Embryonic facial prominence (tissue), 1 donor: ENCODE results near the gene RASD2.
"Not testable (repeated sequence)": the region's sequence is repeated elsewhere in the genome, so short reads cannot be mapped to it uniquely, and the experiment has no call there.

Source experiments
- DNase-seq: peaks from one replicate; pipeline ENCODE4 v3.0.0-alpha.2; 2016; ENCODE audit errors: extremely low spot score

The RASD2 gene

GRCh38 chr22:35540595-35541253, at the start of gene RASD2:
Gene RASD2 (plus strand): TSS chr22:35540831. CDS start chr22:35546810, 5,979 bp downstream.
- DNase-seq: no peak

DNA sequence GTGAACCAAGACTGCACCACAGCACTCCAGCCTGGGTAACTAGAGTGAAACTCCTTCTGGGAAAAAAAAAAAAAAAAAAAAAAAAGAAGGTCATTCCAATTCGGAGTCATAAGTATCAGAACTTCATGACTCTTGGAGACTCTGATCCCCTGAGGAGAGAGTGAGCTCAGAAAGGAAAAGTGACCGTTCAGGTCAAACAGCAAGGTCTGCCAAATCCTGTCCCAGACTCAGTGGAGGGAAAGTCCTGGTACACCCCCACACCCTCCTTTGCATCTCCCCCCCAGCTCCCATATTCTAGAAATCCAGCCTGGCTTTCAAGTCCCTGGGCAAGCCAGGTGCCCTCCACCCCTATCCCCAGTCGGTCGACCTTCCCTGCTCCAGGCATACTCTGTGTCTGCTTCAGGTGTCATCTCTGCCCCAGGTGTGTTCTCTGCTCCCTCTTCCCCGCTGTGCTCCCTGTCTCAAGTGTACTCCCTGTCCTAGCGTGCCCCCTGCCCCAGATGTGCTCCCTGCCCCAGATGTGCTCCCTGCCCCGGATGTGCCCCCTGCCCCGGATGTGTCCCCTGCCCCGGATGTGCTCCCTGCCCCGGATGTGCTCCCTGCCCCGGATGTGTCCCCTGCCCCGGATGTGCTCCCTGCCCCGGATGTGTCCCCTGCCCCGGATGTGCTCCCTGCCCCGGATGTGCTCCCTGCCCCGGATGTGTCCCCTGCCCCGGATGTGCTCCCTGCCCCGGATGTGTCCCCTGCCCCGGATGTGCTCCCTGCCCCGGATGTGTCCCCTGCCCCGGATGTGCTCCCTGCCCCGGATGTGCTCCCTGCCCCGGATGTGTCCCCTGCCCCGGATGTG, 49.3 kb upstream of the RASD2 start:
- not testable (repeated sequence) for DNase-seq

GRCh38 chr22:35491908-35492380, 48.7 kb upstream of the RASD2 start:
- no peak for DNase-seq

DNA sequence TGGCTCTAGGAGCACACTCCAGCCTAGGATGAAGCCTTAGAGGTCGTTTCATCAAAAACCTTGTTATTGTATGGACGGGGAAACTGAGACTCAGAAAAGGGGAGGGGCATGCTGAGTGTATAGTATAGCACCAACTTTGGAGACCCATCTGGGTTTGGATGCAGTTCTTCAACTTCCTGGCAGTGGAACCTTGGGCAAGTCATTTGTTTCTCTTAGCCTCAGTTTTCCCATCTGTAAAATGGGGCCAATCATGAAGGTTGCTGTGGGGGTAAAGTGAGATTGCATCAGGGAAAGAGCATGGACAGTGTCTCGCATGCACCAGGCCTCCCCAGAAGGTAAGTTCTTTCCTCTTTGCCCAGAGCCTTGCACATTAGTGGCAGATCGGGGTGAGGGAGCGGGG, 47.6 kb upstream of the RASD2 start:
- DNase-seq: no peak

GRCh38 chr22:35495711-35496110, 44.9 kb upstream of the RASD2 start:
- not testable (repeated sequence) for DNase-seq

DNA sequence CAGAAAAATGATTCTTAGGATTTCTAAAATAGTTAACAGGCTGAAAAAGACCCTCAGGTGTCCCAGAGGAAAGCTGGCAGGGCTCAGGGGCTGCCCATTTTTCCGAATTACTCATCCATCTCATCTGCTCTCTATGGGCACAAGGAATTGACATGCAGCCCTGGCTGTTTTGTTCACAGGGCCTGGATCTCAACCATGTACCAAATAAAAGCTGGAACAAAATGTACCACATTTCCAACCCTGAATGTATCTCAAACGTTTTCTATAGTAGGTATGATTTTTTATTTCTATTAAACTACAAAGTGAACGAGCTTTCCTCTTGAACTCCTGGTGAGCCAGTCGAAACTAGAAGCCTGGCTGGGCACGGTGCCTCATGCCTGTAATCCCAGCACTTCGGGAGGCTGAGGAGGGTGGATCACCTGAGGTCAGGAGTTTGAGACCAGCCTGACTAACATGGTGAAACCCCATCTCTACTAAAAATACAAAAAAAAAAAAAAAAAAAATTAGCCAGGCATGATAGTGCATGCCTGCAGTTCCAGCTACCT, 43.8 kb upstream of the RASD2 start:
- no peak for DNase-seq

GRCh38 chr22:35498026-35498800, 42.4 kb upstream of the RASD2 start:
- no peak for DNase-seq

DNA sequence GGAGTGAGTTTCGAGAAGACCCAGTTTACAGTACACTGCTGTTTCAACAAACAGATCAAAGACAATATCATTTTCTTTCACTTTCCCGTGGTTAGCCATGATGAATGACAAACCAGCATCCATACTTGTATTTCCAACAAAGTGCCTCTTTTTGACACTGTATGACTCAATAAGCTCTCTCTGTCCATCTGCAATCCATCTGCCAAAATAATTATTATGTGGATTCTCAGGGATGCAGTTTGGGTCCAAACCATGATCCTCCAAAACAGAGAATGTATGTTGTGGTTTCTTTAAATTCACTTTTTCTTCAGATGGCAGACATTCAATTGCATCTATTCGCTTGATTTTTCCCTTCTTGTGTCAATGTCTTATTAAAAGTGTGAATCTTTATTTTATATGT, 37.8 kb upstream of the RASD2 start:
- no peak for DNase-seq

DNA sequence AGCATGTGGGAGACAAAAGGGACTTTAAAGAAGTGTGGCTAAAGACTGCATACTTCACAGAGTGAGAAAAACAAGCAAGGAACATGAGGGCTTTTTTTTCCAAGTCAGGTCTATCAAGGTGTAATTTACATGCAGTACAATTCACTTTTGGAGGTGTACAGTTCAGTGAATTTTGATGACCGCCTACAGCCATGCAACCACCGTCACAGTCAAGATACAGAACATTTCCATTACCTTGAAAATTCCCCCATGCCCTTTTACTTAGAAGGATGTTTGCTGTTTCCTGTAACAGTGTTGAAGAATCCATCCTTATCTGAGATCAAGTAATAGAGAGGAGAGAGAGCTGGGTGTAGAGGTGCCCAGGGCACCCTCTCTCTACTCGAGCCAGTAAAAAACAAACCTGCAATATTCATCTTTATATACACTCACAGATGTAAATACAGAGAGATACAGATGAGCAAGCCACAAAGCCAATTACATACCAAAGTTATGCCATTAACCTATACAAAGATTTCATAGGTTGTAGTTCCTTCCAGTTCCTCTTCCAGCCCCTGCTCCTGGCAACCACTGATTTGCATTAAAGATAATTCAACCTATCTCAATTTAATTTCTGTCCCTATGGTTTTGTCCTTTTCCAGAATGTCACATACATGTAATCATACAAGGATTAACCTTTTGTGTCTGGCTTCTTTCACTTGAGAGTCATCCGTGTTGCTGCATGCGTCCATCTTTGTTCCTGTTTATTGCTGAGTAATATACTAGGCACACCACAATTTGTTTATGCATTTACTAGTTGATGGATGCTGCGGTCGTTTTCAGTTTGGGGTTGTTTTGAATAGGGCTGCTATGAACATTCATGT, 35.0 kb upstream of the RASD2 start:
- no peak for DNase-seq

DNA sequence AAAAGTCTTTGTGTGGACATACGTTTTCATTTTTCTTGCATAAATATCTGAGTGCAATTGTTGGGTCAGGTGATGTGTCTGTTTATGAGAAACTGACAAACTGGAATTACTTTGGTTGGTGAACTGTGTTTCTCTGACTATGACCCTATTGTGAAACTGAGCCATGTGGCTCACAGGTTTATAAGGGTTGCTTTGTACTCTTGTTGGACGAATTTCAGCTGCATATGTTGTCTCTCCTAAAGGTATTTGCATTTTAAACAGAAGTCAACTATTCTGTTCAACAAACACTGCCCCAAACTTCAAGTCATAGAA, 34.4 kb upstream of the RASD2 start:
- no peak for DNase-seq

DNA sequence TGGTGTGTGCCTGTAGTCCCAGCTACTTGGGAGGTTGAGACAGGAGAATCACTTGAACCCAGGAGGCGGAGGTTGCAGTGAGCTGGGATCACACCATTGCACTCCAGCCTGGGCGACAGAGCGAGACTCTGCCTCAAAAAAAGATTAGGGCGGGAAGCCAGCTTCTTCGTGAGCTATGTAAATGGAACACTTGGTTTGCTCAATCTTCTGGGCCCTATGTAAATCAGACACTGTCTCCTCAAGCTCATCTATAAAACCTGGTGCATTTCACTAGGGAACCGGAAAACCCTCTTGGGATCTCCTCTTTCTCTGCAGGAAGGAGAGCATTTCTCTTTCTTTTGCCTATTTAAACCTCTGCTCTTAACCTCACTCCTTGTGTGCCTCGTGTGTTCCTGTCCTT, 32.8 kb upstream of the RASD2 start:
- not testable (repeated sequence) for DNase-seq

DNA sequence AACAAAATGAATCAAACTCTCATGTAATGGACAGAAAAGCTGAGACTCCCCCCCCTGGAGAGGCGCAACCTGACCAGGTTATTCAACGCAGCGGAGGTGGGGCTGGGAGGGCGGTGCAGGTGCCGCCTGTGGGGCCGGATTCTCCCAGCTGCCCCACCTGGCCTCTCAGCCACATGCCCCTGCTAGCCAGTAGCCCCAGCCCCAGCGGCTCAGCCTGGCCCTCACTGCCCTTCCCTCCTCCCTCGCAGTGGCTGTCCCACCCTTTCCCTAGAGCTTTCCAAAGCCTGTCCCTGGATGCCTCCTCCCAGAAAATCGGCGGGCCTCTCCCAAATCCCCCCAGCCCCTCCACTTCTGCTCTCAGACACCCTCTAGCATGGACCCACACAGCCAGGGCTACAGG, 31.2 kb upstream of the RASD2 start:
- DNase-seq: no peak

DNA sequence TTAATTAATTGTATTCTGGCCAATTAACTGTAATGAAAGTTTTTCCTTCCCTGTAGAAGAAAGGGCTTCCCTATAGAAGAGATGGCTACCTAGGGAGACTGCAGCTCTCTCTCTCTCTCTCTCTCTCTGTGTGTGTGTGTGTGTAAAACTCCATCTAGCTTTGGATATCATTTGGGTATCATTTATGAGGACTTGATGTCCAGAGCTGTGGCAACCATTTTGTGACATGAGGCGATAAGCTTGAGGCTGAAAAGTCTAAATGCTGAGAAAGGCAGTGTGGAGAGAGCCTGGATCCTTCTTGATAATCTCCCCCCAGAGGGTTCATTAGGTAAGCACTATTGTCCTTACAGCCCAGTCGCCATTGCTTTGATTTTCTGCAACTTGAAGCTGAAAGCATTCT, 30.7 kb upstream of the RASD2 start:
- DNase-seq: no peak

DNA sequence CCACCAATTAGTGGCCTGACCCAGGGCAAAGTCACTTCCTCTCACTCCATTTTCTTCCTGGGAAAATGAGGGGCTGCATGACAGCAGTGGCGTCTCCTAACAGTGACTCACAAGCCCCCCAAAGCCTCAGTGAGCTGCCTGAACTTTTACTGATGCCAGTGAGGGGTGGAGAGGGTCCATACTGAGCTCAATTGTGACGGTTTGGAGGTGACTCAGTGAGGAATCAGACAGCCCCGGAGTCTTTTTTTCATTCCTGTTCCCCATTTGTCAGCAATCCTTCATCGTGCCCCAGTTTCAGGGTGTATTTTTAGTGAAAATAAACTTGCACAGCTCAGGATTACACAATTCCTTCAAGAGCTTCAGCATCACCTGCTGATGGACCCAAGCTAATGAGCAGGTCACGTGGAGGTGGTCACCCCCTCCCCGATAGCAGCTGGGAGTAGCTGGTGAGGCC, 30.1 kb upstream of the RASD2 start:
- no peak for DNase-seq

DNA sequence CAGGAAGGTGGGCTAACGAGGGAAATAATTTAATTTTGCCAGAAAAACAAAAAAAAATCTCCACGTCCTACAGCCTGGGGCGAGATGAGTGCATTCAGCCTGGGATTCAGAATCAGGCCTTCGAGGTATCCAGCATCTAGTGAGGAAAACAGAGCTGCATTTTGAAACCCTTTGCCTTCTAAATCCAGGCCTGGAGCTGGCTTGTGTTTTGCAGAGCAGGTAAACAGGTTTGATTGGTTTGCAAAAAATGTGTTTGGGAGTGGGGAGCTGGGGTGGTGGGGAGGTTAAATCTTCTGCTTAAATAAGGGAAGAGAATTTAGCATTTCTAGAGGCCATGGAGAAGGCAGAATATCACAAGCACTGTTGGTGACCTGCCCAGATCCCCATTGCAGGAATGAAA, 29.7 kb upstream of the RASD2 start:
- DNase-seq: no peak

GRCh38 chr22:35514366-35514765, 26.3 kb upstream of the RASD2 start:
- no peak for DNase-seq

- DNase-seq: not testable (repeated sequence)
These were observed 24.7 kb upstream of the RASD2 start for GRCh38 chr22:35515952-35516351.

DNA sequence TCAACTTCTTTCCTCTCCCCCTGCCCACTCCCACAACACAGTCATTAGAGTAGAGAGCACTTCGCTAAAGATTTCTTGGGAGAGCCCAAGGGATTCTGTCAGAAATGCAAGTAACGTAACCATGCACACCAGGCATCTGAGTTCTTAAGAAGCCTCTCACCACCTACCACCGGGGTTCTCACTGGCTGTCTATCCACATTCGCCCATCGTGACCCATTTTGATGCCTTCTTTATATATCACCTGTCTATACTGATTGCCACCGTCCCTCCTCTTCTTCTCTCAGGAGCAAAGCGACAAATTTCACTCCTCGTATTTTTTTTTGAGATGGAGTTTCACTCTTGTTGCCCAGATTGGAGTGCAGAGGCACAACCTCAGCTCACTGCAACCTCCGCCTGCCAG, 23.9 kb upstream of the RASD2 start:
- no peak for DNase-seq

DNA sequence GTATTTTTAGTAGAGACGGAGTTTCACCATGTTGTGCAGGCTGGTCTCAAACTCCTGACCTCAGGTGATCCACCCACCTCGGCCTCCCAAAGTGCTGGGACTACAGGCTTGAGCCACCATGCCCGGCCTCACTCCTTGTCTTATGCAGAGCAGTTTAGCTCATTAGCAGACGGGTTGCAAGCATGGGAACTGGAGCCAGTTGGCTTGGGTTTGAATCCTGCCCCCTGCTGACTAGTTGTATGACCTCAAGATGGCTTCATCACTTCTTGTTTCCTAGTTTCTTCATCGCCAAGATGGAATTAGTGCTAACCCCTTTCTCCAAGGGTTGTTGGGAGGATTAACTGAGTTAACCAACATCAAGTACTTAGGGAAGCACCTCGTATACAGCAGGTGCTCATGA, 23.4 kb upstream of the RASD2 start:
- no peak for DNase-seq

DNA sequence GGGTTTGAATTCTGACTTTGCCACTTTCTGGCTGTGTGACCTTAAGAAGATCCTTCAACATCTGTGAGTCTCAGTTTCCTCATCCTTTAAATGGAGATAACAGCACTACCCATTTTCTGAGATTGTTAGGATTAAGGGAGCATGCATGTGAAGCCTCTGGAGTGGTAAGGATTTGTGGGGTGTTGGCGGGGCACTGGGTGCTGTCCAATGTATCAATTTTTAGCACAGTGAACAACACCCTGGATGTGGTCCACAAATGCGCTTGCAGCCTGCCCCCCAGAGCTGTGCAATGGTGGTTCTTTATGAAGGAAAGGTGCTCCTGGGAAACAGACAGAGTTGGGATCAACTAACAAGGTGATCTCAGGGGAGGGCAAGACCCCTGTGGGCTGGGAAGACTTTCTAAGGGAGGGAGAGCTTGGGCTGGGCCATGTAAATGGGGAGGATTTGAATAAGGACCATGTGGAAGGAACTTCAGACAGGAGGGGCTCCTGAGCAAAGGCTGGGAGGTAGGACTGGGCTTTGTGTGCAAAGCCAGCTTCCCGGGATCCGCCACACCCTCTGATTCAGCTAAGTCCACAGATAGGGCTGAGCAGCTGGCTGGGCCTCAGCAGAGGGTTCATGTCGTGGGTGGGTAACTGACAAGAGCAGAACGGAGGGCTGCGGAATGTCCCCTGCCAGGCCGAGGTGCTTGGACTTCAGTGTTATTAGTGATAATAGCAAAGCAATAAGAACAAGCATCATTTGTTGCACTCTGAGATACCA, 22.7 kb upstream of the RASD2 start:
- no peak for DNase-seq
